H1 (cell line): ENCODE data around the gene ALKBH3. TPM values are rescaled to one million over a fixed set of nuclear protein-coding genes. Genes with fewer than 3 reads are reported as not detected.

Experiments used
- CTCF ChIA-PET: fragments of 300-600 bp; sonication (Branson Sonifier 250); formaldehyde crosslinking; loops from one replicate; lab custom pipeline; 2021; ENCODE audit not compliant: partially characterized antibody; lab: Charles Lee
- POLR2A ChIA-PET: fragments of 300-600 bp; sonication (Branson Sonifier 250); formaldehyde crosslinking; loops from one replicate; lab custom pipeline; 2021; ENCODE audit warnings: inconsistent platforms; ENCODE audit not compliant: partially characterized antibody; lab: Charles Lee
- DNase-seq, 2 experiments: peaks; one replicate each; pipeline versions ENCODE4 v3.0.0 to v3.0.0-alpha.2; 2010 to 2022; ENCODE audit warnings: low spot score in 2 of 2, low read depth in 1 of 2, mixed read lengths in 1 of 2
- FAIRE-seq: peaks from 2 replicates; lab custom pipeline; 2011; peaks lifted over from hg19 to GRCh38; lab: Jason Lieb, UNC
- H2AFZ ChIP-seq: 2 replicates; pipeline ENCODE4 v1.8.1; 2012; ENCODE audit warnings: low read length, inconsistent platforms
- H2AK5ac ChIP-seq: 2 replicates; pipeline ENCODE4 v1.6.1; 2013; ENCODE audit warnings: low read depth, low read length
- H2BK120ac ChIP-seq: replicated peaks from 2 replicates; pipeline ENCODE3; 2013; ENCODE audit warnings: low read depth, low read length, inconsistent platforms
- H2BK12ac ChIP-seq: 2 replicates; pipeline ENCODE4 v1.6.1; 2013; ENCODE audit warnings: low read depth, low read length
- H2BK15ac ChIP-seq: 2 replicates; pipeline ENCODE4 v1.6.1; 2013; ENCODE audit warnings: low read length
- H2BK20ac ChIP-seq: 2 replicates; pipeline ENCODE4 v1.6.1; 2013; ENCODE audit warnings: low read length
- H2BK5ac ChIP-seq: 2 replicates; pipeline ENCODE4 v1.6.1; 2013; ENCODE audit warnings: low read depth, low read length
- H3K14ac ChIP-seq: 2 replicates; pipeline ENCODE4 v1.6.1; 2013; ENCODE audit warnings: inconsistent platforms; ENCODE audit not compliant: insufficient read length
- H3K18ac ChIP-seq: 2 replicates; pipeline ENCODE4 v1.6.1; 2013; ENCODE audit warnings: low read length; ENCODE audit errors: extremely low read depth
- H3K23ac ChIP-seq: 2 replicates; pipeline ENCODE4 v1.6.1; 2013; ENCODE audit warnings: inconsistent platforms; ENCODE audit not compliant: insufficient read length
- H3K23me2 ChIP-seq: 2 replicates; pipeline ENCODE4 v1.6.1; 2013; ENCODE audit warnings: low read depth, low read length
- H3K27ac ChIP-seq: 2 replicates; pipeline ENCODE4 v1.6.1; 2011; ENCODE audit warnings: low read depth, low read length, inconsistent platforms
- H3K27me3 ChIP-seq, 4 experiments: replicated peaks in 1 of 4; 1 replicate in 1 of 4; 2 replicates in 3 of 4; pipeline versions ENCODE4 v1.6.1 to v1.8.1; 2011 to 2013; ENCODE audit warnings: low read length in 3 of 4, mild to moderate bottlenecking in 3 of 4, inconsistent platforms in 2 of 4, mixed read lengths in 2 of 4, moderate library complexity in 1 of 4; ENCODE audit not compliant: control insufficient read depth in 3 of 4, insufficient read depth in 3 of 4; ENCODE audit errors: extremely low read depth in 1 of 4
- H3K36me3 ChIP-seq, 4 experiments: 2 replicates each; pipeline versions ENCODE4 v1.6.1 to v1.8.1; 2011 to 2013; ENCODE audit warnings: mild to moderate bottlenecking in 4 of 4, low read length in 3 of 4, moderate library complexity in 2 of 4, control low read depth in 1 of 4, inconsistent platforms in 1 of 4; ENCODE audit not compliant: insufficient read depth in 4 of 4, control insufficient read depth in 2 of 4
- H3K4ac ChIP-seq: replicated peaks from 2 replicates; pipeline ENCODE3; 2013; ENCODE audit warnings: low read length, low read depth, mixed read lengths, inconsistent platforms; ENCODE audit not compliant: insufficient read length
- H3K4me1 ChIP-seq, 4 experiments: replicated peaks in 1 of 4; 1 replicate in 1 of 4; 2 replicates in 3 of 4; pipeline versions ENCODE4 v1.6.1 to v1.8.1; 2011 to 2013; ENCODE audit warnings: low read length in 3 of 4, inconsistent platforms in 2 of 4, mixed read lengths in 1 of 4; ENCODE audit not compliant: insufficient read depth in 4 of 4, control insufficient read depth in 3 of 4
- H3K4me2 ChIP-seq, 2 experiments: 2 replicates each; pipeline versions ENCODE4 v1.6.1 to v1.8.1; 2011 to 2013; ENCODE audit warnings: low read depth in 2 of 2, low read length in 2 of 2, control low read depth in 1 of 2, inconsistent platforms in 1 of 2, mild to moderate bottlenecking in 1 of 2; ENCODE audit not compliant: insufficient read depth in 1 of 2
- H3K4me3 ChIP-seq, 4 experiments: fragments of 200-600, 300-600 bp in 1 of 4; sonication (generic), shearing (Covaris generic), sonication (Bioruptor Twin) in 1 of 4; 2 replicates each; pipeline versions ENCODE4 v1.5.1 to v1.8.1; 2011 to 2016; ENCODE audit warnings: low read length in 4 of 4, low read depth in 3 of 4, control low read depth in 2 of 4, inconsistent platforms in 2 of 4, mild to moderate bottlenecking in 2 of 4, mixed read lengths in 1 of 4, moderate library complexity in 1 of 4; ENCODE audit not compliant: insufficient read depth in 2 of 4; ENCODE audit errors: extremely low read depth in 1 of 4
- H3K56ac ChIP-seq: replicated peaks from 2 replicates; pipeline ENCODE3; 2013; ENCODE audit warnings: low read depth, mild to moderate bottlenecking, mixed read lengths, low read length, inconsistent platforms; ENCODE audit not compliant: insufficient read length
- H3K79me1 ChIP-seq: 2 replicates; pipeline ENCODE4 v1.6.1; 2013; ENCODE audit warnings: low read depth, low read length, control low read depth
- H3K79me2 ChIP-seq, 2 experiments: 2 replicates each; pipeline versions ENCODE4 v1.6.1 to v1.8.1; 2012 to 2013; ENCODE audit warnings: low read length in 2 of 2, mild to moderate bottlenecking in 2 of 2, inconsistent platforms in 1 of 2; ENCODE audit not compliant: insufficient read depth in 2 of 2, control insufficient read depth in 1 of 2
- H3K9ac ChIP-seq, 4 experiments: replicated peaks in 1 of 4; 1 replicate in 1 of 4; 2 replicates in 3 of 4; pipeline versions ENCODE4 v1.6.1 to v1.8.1; 2011 to 2013; ENCODE audit warnings: low read depth in 3 of 4, low read length in 3 of 4, control low read depth in 2 of 4, mild to moderate bottlenecking in 2 of 4, moderate library complexity in 2 of 4, inconsistent platforms in 1 of 4; ENCODE audit errors: extremely low read depth in 1 of 4
- H3K9me3 ChIP-seq, 2 experiments: 2 replicates each; pipeline versions ENCODE4 v1.6.1 to v1.8.1; 2012 to 2013; ENCODE audit warnings: mild to moderate bottlenecking in 2 of 2, moderate library complexity in 2 of 2, control low read depth in 1 of 2, inconsistent platforms in 1 of 2, low read depth in 1 of 2, low read length in 1 of 2, mixed read lengths in 1 of 2; ENCODE audit not compliant: insufficient read depth in 2 of 2
- H4K20me1 ChIP-seq, 2 experiments: replicated peaks in 1 of 2; 2 replicates each; pipeline versions ENCODE3 to v1.8.1; 2011 to 2013; ENCODE audit warnings: inconsistent platforms in 2 of 2, low read length in 2 of 2, mild to moderate bottlenecking in 1 of 2; ENCODE audit not compliant: insufficient read depth in 2 of 2, control insufficient read depth in 1 of 2
- H4K5ac ChIP-seq: 2 replicates; pipeline ENCODE4 v1.6.1; 2013; ENCODE audit warnings: low read length, low read depth, mixed read lengths, inconsistent platforms; ENCODE audit not compliant: insufficient read length
- H4K8ac ChIP-seq: 2 replicates; pipeline ENCODE4 v1.8.0; 2013; ENCODE audit warnings: mild to moderate bottlenecking, moderate library complexity, low read length, inconsistent platforms; ENCODE audit not compliant: insufficient read depth; ENCODE audit errors: extremely low read depth
- H4K91ac ChIP-seq: replicated peaks from 2 replicates; pipeline ENCODE3; 2013; ENCODE audit warnings: low read length, mixed read lengths, inconsistent platforms; ENCODE audit not compliant: insufficient read length
- BACH1 ChIP-seq: IDR thresholded peaks from 2 replicates; pipeline ENCODE4 v1.6.1; 2012; ENCODE audit warnings: low read length, improper control_type of control experiment
- CBX5 ChIP-seq: fragments of 300-800, 300-1000 bp; sonication (generic); IDR thresholded peaks from 2 replicates; pipeline ENCODE4 v1.7.1; 2016; ENCODE audit warnings: antibody characterized with exemption, low read length, low read depth
- CBX8 ChIP-seq: fragments of 300-800, 300-1000 bp; sonication (generic); IDR thresholded peaks from 2 replicates; pipeline ENCODE4 v1.7.1; 2016; ENCODE audit warnings: low read depth, low read length, borderline replicate concordance
- CREB1 ChIP-seq: IDR thresholded peaks from 2 replicates; pipeline ENCODE4 v1.6.1; 2012; ENCODE audit warnings: inconsistent platforms
- EGR1 ChIP-seq: IDR thresholded peaks from 2 replicates; pipeline ENCODE4 v1.6.1; 2011; ENCODE audit warnings: low read depth, low read length, borderline replicate concordance
- JUND ChIP-seq: IDR thresholded peaks from 2 replicates; pipeline ENCODE4 v1.6.1; 2011; ENCODE audit warnings: mild to moderate bottlenecking, improper control_type of control experiment, low read length
- KDM1A ChIP-seq: fragments of 200-600, 300-600 bp; sonication (generic); IDR thresholded peaks from 2 replicates; pipeline ENCODE4 v1.7.1; 2016; ENCODE audit warnings: mild to moderate bottlenecking, low read length, borderline replicate concordance
- KDM4A ChIP-seq: IDR thresholded peaks from one replicate; pipeline ENCODE4 v1.7.1; 2012; ENCODE audit warnings: low read depth, mild to moderate bottlenecking, moderate library complexity, low read length, inconsistent platforms; ENCODE audit not compliant: severe bottlenecking
- MAX ChIP-seq: IDR thresholded peaks from 2 replicates; pipeline ENCODE4 v1.6.1; 2012; ENCODE audit warnings: inconsistent platforms
- RFX5 ChIP-seq: IDR thresholded peaks from 2 replicates; pipeline ENCODE4 v1.6.1; 2011; ENCODE audit warnings: low read depth, low read length, improper control_type of control experiment, borderline replicate concordance
- SP4 ChIP-seq: IDR thresholded peaks from 2 replicates; pipeline ENCODE4 v1.6.1; 2012; ENCODE audit warnings: low read length, inconsistent platforms
- SUZ12 ChIP-seq: fragments of 200-600 bp; sonication (generic); IDR thresholded peaks from 2 replicates; pipeline ENCODE4 v1.6.1; 2012; ENCODE audit warnings: mild to moderate bottlenecking, inconsistent platforms, low read length, moderate library complexity, mixed read lengths
- TBP ChIP-seq: IDR thresholded peaks from 2 replicates; pipeline ENCODE4 v1.6.1; 2011; ENCODE audit warnings: low read depth, low read length, improper control_type of control experiment
- TEAD4 ChIP-seq: IDR thresholded peaks from 2 replicates; pipeline ENCODE4 v1.6.1; 2012; ENCODE audit warnings: low read depth, low read length, inconsistent platforms, mixed read lengths
- WGBS, 2 experiments: shearing (Covaris generic) in 1 of 2; methylation state at CpG; one replicate each; pipeline versions ENCODE4 v1.1.6 to v1.1.7; 2013 to 2015; ENCODE audit warnings: low lambda C conversion rate in 2 of 2, mixed read lengths in 2 of 2, inconsistent platforms in 1 of 2, low coverage in 1 of 2, missing lambda C conversion rate in 1 of 2; ENCODE audit not compliant: insufficient replicate concordance in 2 of 2, insufficient coverage in 1 of 2, insufficient read length in 1 of 2; ENCODE audit errors: extremely low coverage in 1 of 2, missing lambda C conversion rate in 1 of 2; 5-methylcytosine and 5-hydroxymethylcytosine counted together
- polyA plus RNA-seq, 7 experiments: library from polyadenylated mRNA; depleted of rRNA in 3 of 7; stranded (reverse) in 5 of 7; unstranded in 2 of 7; fragments of >200 nt in 5 of 7; fragments of 200-250 nt in 2 of 7; gene quantifications; 1 replicate in 5 of 7; 2 replicates in 1 of 7; 4 replicates in 1 of 7; pipeline versions ENCODE4 v1.2.1 to v1.2.3, GENCODE V29; 2011 to 2013; ENCODE audit warnings: missing spikeins in 2 of 7, mixed read lengths in 2 of 7
- total RNA-seq: library from RNA; stranded (reverse); fragmentation: NEBNext Ultra II Directional; extraction: Animal tissue kit (Norgen Biotek cat#: 25700); gene quantifications from 2 replicates; pipeline ENCODE4 v1.2.1, GENCODE V29; 2021

The ALKBH3 gene
- total and polyA plus RNA-seq, 2 of the 8 experiments (the other 6 are each of a cell fraction or from before 2014, with no cell fraction given), result 10.5 to 11.4 TPM

GRCh38 chr11:43967661-43968060 is 87.0 kb downstream of the ALKBH3 start:
- CTCF ChIA-PET, result no interaction called here
- Histone ChIP-seq H3K18ac (no peak overlapping the region), H2BK12ac (no peak overlapping the region), H2BK20ac (no peak overlapping the region), H3K4me2 (no peak overlapping the region), H3K79me2 (no peaks in the 10 kb centered on the region), H4K5ac (no peak overlapping the region), H2BK5ac (no peak overlapping the region), H2BK120ac (no peak overlapping the region), H3K9me3 (0 out of 4 replicates have a peak, but pooled peaks cover 0 to 2% of the 10 kb centered on the region in 2 experiments), H3K9ac (no peak overlapping the region), H3K23me2 (no peaks in the 10 kb centered on the region), H2AK5ac (no peak overlapping the region), H2AFZ (no peak overlapping the region), H3K14ac (no peak overlapping the region), H4K20me1 (no peaks in the 10 kb centered on the region), H3K27ac (no peak overlapping the region), H2BK15ac (no peak overlapping the region), H3K27me3 (no peaks in the 10 kb centered on the region), H4K8ac (no peak overlapping the region), H3K4me1 (peaks cover 0 to 5% (median 0%) of the 10 kb centered on the region in 4 experiments; a peak in 2 of 7 replicates), H4K91ac (no peak overlapping the region), H3K56ac (no peak overlapping the region), H3K23ac (no peak overlapping the region), H3K4ac (no peak overlapping the region), H3K36me3 (no peaks in the 10 kb centered on the region), H3K79me1 (no peaks in the 10 kb centered on the region), H3K4me3 (no peak overlapping the region)
- POLR2A ChIA-PET, result no interaction called here
- FAIRE-seq (no peak), DNase-seq (no peak)
- WGBS, 2 experiments, result 67% methylated on average over 2 of the region's 2 CpGs; no CpG with 5 or more reads in 1 of the 2 experiments
- no peak for TF ChIP-seq BACH1
- TF ChIP-seq KDM4A, result no peak
- TF ChIP-seq JUND, result no peak
- TF ChIP-seq TEAD4, result no peak
- no peak for TF ChIP-seq SP4
- TF ChIP-seq CREB1, result no peak
- no peak for TF ChIP-seq CBX8
- TF ChIP-seq RFX5, result no peak
- TF ChIP-seq MAX, result no peak
- no peak for TF ChIP-seq CBX5
- TF ChIP-seq SUZ12, result no peak
- TF ChIP-seq EGR1, result no peak
- TF ChIP-seq KDM1A, result no peak
- TF ChIP-seq TBP, result no peak
